HuH-7.5 (cell line): ENCODE data around the gene CROT.

ENCODE experiments used
- DNase-seq: peaks from one replicate; pipeline ENCODE4 v3.0.0; 2011; ENCODE audit warnings: low spot score

The CROT gene

DNA sequence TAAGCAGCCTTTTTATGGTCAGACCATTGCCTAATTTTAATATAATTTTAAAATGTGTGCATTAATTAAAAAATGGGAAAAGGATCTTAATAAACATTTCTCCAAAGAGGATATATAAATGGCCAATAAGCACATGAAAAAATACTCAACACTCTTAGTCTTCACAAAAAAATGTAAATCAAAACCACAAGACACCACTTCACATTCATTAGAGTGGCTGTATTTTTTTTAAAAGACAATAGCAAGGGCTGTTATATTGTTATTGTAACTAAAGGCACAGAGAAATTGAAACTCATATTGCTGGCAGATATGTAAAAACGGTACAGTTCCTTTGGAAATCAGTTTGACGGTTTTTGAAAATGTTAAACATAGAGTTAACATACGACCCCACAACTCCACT is 3.2 kb upstream of the CROT start:
- DNase-seq: no peak

DNA sequence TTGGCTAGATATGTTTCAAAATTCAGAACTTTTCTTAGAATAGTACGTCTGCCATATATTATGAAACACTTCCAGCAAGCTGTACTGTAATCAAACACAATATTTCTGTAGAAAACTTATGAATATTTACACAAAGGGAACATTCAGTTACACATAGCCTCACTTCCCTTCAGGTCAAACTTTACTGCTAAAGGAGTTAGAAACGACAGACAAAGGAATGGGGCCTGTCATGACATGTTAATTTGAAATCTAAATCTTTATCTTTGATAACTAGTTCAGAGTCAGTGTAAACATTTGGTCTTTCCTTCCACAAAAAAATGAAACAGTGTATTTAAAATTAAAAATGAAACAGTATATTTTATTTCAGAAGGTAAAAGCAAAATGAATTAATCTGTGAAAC is 1.0 kb upstream of the CROT start:
- DNase-seq: no peak

DNA sequence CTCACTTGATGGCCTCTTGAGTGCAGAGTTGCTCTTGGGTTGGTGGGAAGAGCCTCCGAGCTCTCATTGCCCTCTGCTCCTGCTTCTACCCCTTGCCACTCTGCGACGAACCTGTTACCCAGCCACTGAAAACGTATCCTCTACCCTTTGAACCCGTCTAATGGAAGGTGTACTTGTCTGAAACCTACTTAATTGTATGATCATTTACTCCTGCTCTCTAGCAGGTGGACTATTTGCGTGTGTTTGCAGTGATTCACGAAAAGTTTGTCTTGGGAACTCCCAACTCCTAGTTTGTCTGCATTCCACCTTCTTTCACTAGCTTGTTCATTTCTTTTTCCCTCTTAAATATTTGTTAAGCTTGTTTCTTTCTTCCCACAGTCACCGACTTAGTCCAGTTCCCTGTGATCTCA is 503 bp downstream of the CROT start:
- no peak for DNase-seq

DNA sequence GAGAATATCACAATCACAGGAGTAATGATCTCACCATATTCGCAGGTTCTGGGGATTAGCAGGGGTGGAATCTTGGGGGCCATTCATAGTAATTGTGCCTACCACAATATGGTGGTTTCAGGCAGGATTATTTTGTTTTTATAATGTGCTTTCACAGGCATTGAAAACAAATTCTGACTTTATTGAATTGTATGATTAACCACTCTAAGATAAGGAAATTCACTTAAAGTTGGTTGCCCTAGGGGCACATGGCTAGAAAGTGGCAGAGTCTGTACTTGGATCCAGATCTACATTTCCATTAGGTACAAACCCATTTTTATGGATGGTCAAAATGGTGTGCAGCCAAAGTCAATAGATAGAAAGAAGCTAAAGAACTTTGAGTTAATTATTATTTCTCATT is 1.7 kb downstream of the CROT start:
- no peak for DNase-seq

DNA sequence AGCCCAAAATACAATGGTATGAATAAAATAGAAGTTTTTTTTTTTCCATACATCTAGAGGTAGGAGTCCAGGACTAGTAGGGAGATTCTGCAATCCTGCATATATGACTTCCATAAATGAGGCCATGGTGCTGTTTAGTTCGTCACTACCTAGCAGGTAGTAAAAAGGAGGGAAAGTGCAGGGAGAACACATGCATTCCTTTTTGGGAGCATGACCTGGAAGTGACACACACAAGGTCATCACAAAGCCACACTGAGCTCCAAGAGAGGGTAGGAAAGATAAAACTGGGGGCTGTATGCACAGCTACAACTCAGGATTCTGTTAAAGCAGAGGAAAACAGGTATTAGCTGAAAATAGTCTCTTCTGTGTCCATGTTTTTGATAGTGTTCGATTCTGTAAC is 2.2 kb downstream of the CROT start:
- no peak for DNase-seq

DNA sequence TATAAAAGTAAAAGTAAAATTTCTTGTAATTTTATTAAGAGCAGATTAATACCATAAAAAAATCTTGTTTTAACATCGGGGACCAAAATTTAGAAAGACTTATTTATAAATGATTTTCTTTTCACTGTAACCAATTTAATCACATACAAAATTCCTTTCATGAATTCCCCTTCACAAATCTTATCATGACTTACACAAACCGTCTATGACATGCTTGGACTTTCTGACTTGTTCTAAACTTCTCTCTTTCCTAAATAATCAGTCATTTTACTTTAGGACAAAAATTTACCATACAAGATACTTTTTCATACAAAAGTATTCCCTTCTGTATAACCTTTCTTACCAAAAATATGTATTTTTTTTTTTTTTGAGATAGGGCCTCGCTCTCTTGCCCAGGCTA is 9.3 kb downstream of the CROT start:
- DNase-seq: no peak

DNA sequence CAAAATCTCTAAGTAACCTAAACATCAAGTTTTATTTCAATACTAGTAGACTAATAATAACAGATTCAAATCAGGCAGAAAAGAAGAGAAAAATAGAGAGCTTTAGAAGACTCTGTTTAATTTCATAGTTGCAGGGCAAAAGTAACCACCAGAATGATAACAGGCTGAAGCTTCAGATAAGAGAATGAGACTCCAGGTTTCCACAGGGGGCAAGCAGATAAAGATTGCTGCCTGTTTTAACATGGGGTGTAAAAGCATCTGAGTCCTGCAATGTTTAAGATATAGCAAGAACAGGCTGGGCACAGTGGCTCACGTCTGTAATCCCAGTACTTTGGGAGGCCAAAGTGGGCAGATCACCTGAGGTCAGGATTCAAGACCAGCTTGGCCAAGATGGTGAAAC is 11.0 kb downstream of the CROT start:
- no peak for DNase-seq

DNA sequence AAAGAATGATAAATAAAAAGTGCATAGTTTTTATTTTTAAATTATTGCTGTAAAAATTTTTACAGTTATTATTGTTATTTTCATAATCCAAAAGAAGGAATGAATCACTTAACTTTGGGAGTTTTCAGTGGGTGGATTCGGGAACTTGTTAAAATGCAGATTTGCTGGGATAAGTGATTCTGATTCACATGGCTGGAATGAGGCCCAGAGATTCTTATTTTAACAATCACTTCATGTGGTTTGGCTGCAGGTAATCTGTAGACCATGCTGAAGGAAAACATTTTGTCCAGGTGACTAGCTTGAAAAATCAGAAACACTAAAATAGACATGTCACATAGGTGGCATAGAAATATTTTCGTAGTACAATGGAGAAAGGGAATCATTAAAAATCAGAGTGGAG is 13.9 kb downstream of the CROT start:
- DNase-seq: no peak

DNA sequence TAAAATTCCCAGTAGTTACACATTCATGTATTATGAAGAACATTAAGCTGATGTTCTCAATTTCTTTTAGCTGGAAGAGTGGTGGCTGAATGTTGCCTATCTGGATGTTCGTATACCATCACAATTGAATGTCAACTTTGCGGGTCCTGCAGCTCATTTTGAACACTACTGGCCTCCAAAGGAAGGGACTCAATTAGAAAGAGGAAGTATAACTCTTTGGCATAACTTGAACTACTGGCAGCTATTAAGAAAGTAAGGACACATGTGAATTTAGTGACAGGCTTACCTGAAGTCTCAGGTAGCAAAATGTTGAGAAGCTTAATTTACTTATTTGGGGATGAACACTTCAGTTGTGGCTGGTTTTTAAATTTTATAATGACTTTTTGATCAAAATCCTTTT is 15.9 kb downstream of the CROT start:
- DNase-seq: no peak

DNA sequence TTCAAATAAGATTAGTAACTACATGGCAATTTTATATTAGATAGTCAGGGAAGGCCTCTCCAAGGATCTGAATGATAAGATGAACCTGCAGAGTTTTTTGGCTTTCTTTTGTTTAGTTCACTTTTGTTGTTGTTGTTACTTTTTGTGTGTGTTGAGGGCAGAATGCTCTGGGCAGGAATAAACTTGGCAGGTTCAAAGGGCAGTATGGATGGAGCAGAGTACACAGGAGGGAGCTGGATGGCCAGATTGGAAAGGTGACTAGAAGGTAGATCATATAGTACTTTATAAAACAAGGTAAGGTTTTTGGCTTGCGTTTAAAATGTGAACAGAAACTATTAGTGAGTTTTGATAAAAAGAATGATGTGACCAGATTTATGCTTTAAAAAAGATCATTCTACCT is 17.9 kb downstream of the CROT start:
- DNase-seq: no peak

DNA sequence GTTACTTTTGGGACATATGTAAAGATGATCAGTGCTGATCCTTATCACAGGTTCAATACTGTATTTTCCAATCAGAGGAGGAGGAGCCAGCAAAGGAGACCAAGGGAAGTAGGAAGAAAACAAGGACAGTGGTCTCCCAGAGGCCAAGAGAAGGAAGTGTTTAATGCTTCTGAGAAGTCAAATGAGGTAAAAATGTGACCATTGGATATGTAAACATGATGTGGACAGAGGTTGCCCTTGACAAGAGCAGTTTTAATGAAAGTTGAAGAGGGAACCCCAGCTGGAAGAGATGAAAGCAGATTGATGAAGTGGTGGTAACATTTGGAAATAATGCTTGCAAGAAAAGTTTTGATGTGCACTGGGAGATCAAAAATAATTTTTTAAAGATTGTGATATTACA is 18.8 kb downstream of the CROT start:
- no peak for DNase-seq

DNA sequence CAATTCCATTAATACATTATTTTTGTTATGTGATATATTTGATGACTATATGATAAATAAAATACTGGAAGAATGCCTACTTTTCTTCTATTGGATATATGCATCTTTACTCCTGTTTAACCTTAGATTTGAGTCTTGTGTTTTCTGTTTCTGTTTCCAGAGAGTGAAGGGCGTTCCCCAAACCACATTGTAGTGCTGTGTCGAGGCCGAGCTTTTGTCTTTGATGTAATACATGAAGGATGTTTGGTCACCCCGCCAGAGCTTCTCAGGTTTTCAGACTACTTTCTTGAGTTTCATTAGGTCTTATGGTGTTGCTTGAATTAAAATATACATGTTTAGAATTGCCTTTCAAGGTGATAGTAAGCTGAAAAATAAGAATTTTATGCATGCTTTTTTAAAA is 23.8 kb downstream of the CROT start:
- no peak for DNase-seq

DNA sequence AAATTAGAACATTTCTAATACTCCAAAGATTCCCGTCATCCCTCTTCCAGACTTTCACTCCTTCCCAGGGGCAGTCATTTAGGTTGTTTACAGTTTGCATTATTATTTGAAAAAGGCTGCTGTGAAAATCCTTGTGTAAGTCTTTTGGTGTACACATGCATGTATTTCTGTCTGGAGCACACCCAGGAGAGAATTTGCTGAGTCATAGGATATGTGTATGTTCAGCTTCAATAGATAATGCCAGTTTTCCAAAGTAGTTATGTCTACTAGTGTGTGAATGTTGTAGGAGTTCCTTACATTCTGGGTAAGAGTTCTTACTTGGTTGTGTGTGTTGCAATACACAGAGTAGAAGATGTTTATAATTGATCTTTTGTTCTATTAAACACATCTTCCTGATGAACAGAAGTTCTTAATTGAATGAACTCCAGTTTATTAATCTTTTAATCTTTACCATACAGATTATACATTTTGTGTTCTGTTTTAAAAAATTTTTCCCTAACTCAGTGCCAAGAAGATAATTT is 25.3 kb downstream of the CROT start:
- no peak for DNase-seq

DNA sequence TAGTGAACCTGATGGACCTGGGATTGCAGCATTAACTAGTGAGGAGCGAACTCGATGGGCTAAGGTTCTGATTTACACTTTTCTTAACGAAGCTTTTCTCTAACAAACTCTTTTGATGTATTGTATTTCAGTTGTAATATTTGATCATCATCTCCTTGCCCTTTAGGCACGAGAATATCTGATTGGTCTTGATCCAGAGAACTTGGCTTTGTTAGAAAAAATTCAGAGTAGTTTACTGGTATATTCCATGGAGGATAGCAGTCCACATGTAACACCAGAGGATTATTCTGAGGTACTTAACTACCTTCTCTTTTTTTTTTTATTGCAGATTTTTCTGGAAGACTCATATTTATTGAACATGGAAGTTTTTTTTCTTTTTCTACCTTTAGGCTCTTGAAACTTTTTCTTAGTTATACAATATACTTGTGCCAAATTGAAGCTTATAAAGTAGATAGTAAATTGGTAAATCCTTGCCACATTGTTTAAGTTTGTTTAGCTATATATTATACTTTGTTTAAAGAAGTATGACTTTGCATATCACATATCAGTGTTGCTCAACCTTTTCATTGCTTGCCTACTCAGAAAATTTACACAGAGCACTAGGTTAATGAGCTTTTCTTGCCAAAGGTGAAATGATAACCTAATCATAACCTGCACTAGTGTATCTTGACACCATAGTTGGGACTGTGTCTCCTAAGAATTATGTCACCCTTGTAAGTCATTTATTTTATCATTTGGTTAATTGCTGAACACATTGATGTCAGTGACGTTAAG is 30.4 kb downstream of the CROT start:
- no peak for DNase-seq

DNA sequence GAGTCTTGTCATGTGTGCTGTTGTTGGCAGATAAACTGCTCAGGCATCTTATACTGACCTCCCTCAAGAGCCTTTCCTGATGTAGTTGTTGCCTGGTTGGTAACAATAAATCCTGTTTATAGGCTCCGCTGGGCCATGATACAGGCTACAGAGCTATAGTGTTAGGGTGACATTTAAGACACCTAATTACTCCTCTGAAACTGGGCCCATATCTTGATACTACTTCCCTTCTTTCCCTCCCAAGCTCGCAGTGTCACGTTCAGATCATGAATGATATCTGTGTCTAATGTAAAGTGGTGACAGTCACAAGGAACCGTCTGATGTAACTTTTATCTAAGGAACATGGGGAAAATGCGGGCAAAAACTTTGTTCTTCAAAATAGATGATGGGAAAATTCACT is 35.4 kb downstream of the CROT start:
- DNase-seq: no peak

DNA sequence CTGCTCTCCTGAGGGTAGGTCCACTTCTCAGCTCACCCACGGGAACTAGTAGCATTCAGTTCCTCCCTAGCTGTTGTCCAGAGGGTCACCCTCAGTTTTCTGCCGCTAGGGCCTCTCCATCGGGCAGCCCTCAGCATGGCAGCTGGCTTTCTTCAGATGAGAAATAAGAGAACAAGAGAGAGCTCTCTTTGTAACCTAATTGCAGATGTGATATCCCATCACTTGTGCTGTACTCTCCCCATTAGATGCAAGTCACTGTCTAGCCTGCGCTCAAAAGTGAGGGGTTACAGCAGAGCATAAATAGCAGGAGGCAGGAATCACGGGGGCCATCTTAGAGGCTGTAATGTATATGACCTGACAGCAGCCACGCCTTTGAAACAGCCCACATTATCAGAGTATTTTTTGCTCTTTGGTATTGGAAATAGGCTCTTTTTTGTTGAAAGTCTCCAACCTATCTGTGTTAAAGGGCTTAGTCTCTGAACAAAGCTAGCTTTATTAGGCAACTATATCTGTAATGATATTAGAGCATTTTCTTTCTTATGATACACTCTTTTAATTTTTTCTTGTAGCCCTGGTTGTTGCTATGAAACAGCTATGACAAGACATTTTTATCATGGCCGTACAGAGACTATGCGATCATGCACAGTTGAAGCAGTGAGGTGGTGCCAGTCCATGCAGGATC is 45.7 kb downstream of the CROT start:
- no peak for DNase-seq

DNA sequence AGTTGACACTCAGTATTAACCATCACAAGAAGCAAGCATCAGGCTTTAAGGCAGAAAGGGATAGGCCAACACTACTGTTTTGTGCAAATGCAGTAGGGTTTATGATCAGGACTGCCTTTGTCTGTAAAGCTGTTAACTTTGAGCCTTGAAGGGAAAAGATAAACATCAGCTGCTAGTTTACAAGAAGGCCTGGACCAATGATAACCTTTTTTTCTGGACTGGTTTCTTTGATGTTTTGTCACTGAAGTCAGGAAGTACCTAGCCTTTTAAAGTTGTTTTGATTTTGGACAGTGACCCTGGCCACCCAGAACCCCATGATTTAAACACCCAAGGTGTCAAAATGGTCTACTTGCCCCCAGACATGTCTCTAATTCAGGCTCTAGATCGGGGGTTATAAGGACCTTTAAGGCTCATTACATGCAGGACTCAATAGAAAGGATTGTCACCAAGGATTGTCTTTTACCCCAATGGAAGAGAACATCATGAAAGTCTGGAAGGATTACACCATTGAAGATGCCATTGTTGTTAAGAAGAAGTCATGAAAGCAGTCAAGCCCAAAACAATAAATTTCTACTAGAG is 50.1 kb downstream of the CROT start:
- DNase-seq: no peak

DNA sequence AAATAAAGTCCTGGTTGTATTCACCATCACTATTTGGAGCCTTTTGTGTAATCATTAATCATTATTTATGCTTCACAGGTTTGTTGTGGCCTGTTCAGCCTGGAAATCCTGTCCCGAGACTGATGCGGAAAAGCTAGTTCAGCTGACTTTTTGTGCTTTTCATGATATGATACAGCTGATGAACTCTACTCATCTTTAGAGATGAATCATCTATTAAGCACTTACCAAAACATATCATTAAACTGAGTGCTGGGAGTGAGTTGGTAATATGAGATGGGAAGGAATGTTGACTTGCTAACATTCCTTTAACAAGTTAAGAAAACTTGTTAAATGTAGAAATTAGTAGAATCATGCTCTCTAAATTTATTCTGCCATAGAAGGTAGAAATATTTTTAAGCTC is 53.0 kb downstream of the CROT start:
- DNase-seq: no peak

DNA sequence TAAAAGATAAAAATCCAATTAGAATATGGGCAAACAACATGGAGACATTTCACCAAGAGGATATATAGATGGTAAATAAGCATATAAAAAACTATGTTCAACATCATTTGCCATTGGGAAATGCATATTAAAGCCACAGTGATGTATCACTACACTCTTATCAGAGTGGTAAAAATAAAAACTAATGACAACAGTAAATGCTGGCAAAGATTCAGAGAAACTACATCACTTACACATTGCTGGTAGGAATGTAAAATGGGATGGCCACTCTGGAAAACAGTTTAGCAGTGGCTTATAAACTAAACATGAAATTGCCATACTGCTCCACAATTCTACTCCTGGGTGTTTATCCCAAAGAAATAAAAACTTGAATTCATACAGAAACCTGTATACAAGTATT is 59.2 kb downstream of the CROT start:
- no peak for DNase-seq

DNA sequence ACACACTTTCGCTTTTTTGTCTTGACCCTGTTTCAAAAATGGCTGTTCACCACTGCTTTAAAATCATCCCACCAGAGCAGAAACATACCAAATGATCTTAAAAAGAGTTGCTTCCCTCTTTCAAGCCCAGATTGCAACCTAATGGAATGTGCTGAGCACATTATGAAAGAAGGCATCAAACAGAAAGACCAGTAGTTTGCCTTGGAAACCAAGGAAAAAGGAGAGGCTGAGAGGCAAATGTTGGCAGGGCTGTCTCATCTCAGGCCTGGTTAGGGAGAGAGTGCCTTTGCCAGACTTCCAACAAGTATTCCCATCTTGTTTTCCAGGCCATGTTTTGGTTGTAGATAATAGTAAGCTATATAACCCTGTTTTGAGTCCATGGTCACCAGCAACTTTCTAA is 65.7 kb downstream of the CROT start:
- no peak for DNase-seq

DNA sequence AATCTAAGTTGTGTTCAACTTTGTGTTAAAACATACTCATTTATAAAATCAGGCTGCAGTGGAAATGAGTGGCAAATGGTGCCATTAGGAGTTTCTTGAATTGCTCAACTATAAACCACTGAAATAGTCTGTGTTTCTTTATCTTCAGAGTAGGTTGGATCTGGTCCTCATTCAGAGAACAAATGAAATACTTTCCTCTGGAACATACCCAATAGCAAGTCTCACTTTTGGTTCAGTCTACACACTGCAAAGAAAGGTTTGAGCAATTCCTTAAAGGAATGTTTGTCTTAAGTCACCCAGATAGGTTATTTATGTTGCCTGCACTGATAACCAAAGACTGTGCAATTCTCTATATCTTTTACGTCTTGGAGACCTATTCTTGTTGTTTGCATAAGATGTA is 67.6 kb downstream of the CROT start:
- no peak for DNase-seq

DNA sequence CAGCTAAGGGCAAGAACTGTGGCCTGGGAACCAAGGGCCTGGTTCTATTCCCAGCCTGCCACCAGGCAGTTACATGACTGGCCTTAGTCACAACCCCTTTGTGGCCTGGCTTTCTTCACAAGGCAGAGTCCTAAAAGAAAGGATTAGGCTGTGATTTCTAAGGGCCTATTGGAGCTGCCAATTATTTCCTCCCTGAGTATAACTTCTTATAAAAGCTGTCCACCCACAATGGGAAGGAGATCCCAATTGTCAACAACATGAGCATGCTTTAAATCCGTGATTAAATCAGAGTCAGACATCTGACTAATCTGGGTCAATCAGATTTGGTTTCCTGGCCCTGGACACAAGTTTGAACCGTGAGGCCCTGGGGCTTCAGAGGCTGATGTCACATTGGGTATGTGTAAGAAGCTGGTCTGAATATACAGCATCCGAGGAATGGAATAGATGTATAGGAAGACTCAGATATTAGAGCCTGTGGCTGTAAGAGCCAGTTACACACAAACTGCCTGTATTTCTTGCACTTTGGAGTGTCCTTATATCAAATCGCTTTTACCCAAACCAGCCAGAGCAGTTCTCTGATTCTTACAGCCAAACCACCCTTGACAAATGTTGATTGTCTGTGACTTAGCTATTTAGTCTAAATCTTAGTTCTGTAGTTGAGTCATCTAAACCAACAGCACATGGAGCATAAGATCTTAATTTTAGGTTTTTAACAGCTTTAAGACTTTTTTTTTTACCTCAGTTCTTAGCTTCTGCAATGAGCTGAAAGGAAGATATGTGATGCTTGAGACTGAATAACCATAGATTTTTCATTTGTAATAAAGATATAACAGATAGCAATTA is 68.7 kb downstream of the CROT start:
- DNase-seq: no peak

DNA sequence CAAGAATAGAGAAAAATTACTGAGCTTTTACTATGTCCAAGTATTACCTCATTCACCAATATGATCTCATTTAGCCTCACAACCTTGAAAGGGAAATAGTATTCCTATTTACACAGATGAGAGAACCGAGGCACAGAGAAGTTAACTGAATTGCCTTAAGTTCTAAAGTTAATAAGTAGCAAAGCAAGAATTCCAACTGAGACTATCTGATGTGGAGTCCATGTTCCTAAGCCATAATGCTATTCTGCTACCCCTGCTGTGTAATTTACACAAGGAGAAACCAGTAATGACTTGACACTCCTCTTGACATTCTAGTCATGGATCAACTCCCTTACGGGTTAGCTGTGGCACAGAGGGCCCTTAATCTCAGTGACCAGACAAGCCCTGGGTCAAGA is 69.3 kb downstream of the CROT start:
- no peak for DNase-seq
